HG03039 (cell line): ENCODE results near the gene FAM217A.

Experiments used
- ATAC-seq: cut with Tn5 transposase; IDR thresholded peaks from one replicate; pipeline ENCODE4 v1.9.1; 2021; ENCODE audit warnings: mild to moderate bottlenecking, moderate library complexity; ENCODE audit not compliant: unreplicated experiment

Gene FAM217A

GRCh38 chr6:4021854-4022695 lies 56.9 kb downstream of the FAM217A start:
- ATAC-seq, result no peak

DNA sequence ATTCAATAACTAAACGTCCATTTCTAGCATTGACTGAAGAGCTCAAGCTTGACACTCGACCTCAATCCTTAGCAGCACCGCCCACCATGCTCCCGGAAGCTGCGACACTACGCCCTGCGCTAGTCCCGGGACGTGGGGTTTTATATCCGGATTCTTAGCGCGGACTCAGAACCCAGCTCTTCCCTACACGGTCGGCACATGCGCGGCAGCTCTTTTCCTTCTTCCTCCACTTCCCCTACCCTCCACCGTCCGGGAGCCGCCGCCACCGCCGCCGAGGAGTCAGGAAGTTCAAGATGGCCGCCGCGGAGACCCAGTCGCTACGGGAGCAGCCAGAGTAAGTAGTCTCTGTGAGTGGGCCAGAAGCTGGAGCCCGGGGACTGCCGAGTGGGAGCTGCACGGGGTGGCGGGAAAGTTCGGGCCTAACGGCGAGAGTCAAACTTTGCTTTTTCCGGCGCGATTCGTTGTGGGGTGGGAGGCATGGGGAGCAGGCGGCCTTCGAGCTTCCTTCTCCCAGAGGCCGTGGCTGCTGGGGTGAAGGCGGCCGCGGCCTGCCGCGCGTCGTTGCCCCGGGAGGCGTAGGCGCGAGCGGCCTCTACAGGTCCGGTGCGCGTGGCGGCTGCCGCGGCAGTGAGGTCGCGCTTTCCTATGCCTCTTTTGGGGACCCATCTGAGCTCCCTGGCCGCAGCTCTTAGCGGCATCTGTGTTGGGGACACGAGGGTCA lies 57.6 kb downstream of the FAM217A start:
- ATAC-seq, result peak; percentile 47

DNA sequence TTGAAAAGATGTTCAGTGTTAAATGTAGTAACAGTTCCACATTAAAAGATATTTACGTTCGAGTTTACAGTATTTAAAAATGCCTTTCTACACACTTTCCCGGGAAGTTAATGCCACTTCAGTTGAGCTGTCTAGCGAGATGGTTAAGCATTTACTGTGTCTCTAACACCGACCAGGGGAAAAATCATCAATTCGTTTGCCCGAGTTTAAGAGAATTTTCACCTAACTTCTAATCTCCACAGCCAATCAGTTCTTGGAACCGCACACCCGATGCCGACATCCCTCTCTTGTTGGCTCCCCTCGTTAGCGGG lies 58.2 kb downstream of the FAM217A start:
- no peak for ATAC-seq

GRCh38 chr6:4018924-4019236 lies 60.1 kb downstream of the FAM217A start:
- ATAC-seq, result no peak
